GM12873 (cell line): ENCODE data around the gene TMEM229A.

Experiments used
- TF ChIP-seq, protein P1 (sequence below): IDR thresholded peaks from 2 replicates; pipeline ENCODE4 v1.5.1; 2012; ENCODE audit warnings: low read depth, mild to moderate bottlenecking, moderate library complexity, low read length, control low read depth; ENCODE audit not compliant: insufficient read depth; ENCODE audit errors: missing control alignments

Gene TMEM229A

DNA sequence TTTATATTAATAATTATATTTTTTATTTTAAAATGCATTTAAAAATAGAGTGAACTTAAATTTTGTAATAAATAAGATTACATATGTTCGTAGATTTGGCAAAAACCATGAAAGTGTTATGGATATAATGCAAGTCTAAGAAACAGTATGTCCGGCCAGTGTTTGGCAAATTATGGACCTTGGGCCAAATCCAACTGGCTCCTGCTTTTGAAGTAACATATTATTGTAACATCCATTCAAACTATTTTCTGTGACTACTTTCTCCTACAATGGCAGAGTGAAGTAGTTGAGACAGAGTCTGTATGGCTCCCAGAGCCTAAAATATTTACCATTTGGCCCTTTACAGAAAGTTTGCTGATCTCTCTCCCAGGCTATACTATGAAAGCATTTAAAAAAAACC, 38.9 kb downstream of the TMEM229A start:
- TF ChIP-seq, protein P1, sequence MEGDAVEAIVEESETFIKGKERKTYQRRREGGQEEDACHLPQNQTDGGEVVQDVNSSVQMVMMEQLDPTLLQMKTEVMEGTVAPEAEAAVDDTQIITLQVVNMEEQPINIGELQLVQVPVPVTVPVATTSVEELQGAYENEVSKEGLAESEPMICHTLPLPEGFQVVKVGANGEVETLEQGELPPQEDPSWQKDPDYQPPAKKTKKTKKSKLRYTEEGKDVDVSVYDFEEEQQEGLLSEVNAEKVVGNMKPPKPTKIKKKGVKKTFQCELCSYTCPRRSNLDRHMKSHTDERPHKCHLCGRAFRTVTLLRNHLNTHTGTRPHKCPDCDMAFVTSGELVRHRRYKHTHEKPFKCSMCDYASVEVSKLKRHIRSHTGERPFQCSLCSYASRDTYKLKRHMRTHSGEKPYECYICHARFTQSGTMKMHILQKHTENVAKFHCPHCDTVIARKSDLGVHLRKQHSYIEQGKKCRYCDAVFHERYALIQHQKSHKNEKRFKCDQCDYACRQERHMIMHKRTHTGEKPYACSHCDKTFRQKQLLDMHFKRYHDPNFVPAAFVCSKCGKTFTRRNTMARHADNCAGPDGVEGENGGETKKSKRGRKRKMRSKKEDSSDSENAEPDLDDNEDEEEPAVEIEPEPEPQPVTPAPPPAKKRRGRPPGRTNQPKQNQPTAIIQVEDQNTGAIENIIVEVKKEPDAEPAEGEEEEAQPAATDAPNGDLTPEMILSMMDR: no peak

DNA sequence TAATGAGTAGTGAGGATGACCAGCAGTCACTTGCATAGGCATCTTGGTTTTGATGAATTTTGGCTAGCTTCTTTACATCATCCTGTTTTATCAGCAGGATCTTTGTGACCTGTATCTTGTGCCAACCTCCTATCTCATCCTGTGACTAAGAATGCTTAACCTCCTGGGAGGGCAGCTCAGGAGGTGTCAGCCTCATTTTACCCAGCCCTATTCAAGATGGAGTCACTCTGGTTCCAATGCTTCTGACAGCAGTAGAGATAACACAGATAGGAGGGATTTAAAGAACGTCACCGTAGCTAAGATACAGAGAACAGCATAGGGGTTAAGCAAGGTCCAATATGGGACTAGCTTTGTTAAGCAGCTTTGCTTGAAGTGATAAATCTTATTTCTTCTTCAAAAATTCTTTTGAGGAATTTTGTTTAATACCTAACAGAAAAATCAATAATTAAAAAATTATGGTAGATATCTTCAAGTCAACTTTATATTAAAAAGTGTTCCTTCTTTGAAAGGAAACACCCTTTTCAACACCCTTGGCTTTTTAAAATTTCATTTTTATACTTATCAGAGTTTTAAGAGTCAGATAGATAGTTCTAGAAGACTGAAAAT, 39.9 kb downstream of the TMEM229A start:
- TF ChIP-seq, protein P1: no peak

DNA sequence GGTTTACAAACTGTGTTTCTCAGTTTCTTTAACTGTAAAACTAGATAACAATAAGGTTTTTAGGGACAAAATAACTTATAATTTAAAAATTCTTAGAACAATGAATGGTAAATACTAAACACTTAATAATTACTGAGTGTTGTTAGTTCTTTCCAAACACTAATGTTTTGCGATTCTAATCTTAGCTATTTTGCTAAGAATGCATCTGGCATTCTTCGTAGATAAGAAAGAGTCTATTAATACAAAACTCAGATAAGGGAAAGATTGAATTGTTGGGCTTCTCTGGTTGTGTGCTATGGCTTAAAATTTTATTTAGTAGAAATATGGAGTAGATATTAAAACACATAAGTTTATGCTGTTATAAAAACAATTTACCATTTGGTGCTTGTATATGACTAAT, 45.4 kb downstream of the TMEM229A start:
- TF ChIP-seq, protein P1: no peak
